ENCODE results near the gene PLK5.

PLK5 gene

GRCh38 chr19:1567116-1567847 is 43.4 kb downstream of the PLK5 start:
- H3K4me1 ChIP-seq: no peaks in the 10 kb centered on the region
- no peak for TF ChIP-seq CTCF (IDR thresholded peaks at IDR 0.05; ENCODE audit: low read depth, low read length)
- H3K4me3 ChIP-seq (ENCODE audit: low read depth, low read length): peak overlapping the region; percentile 83
- peak; percentile 51 for DNase-seq
- peaks cover 7% of the 10 kb centered on the region for H3K9me3 ChIP-seq
- H3K27me3 ChIP-seq: no peaks in the 10 kb centered on the region
- H3K36me3 ChIP-seq: peaks cover 35% of the 10 kb centered on the region

- H3K4me3 ChIP-seq (ENCODE audit: low read depth, low read length): no peak overlapping the region
- no peaks in the 10 kb centered on the region for H3K4me1 ChIP-seq
- peaks cover 29% of the 10 kb centered on the region for H3K36me3 ChIP-seq
- H3K27me3 ChIP-seq: no peaks in the 10 kb centered on the region
- H3K9me3 ChIP-seq: peaks cover 7% of the 10 kb centered on the region
- no peak for TF ChIP-seq CTCF (IDR thresholded peaks at IDR 0.05; ENCODE audit: low read depth, low read length)
- DNase-seq: no peak
Observed at GRCh38 chr19:1567848-1568227, 44.0 kb downstream of the PLK5 start.

GRCh38 chr19:1568320-1569019 is 44.6 kb downstream of the PLK5 start, which contains the start of gene MEX3D:
MEX3D (minus strand) TSS chr19:1568325; CDS start chr19:1568058, 267 bp downstream.
- Histone ChIP-seq H3K36me3 (peaks cover 23% of the 10 kb centered on the region), H3K4me3 (ENCODE audit: low read depth, low read length) (peak within 1 kb of the TSS; percentile 83), H3K27me3 (no peaks in the 10 kb centered on the region), H3K4me1 (no peaks in the 10 kb centered on the region), H3K9me3 (peaks cover 7% of the 10 kb centered on the region)
- DNase-seq: peak; percentile 90
- TF ChIP-seq CTCF (IDR thresholded peaks at IDR 0.05; ENCODE audit: low read depth, low read length): no peak

GRCh38 chr19:1569997-1570396 is 46.1 kb downstream of the PLK5 start:
- DNase-seq: no peak
- H3K9me3 ChIP-seq: peaks cover 7% of the 10 kb centered on the region
- TF ChIP-seq CTCF (IDR thresholded peaks at IDR 0.05; ENCODE audit: low read depth, low read length): no peak
- H3K36me3 ChIP-seq: peaks cover 20% of the 10 kb centered on the region
- H3K27me3 ChIP-seq: no peaks in the 10 kb centered on the region
- no peak overlapping the region for H3K4me3 ChIP-seq (ENCODE audit: low read depth, low read length)
- H3K4me1 ChIP-seq: no peaks in the 10 kb centered on the region

- no peaks in the 10 kb centered on the region for H3K4me1 ChIP-seq
- H3K36me3 ChIP-seq: peaks cover 13% of the 10 kb centered on the region
- DNase-seq: no peak
- TF ChIP-seq CTCF (IDR thresholded peaks at IDR 0.05; ENCODE audit: low read depth, low read length): no peak
- peaks cover 7% of the 10 kb centered on the region for H3K9me3 ChIP-seq
- no peaks in the 10 kb centered on the region for H3K27me3 ChIP-seq
- no peak overlapping the region for H3K4me3 ChIP-seq (ENCODE audit: low read depth, low read length)
Observed at GRCh38 chr19:1570836-1571235, 47.0 kb downstream of the PLK5 start.

GRCh38 chr19:1571358-1571757 is 47.5 kb downstream of the PLK5 start:
- H3K4me1 ChIP-seq: no peaks in the 10 kb centered on the region
- no peak for TF ChIP-seq CTCF (IDR thresholded peaks at IDR 0.05; ENCODE audit: low read depth, low read length)
- H3K36me3 ChIP-seq: peaks cover 17% of the 10 kb centered on the region
- no peak overlapping the region for H3K4me3 ChIP-seq (ENCODE audit: low read depth, low read length)
- H3K9me3 ChIP-seq: peaks cover 7% of the 10 kb centered on the region
- no peak for DNase-seq
- H3K27me3 ChIP-seq: no peaks in the 10 kb centered on the region

Measured in BE2C (cell line).